HG03432 (cell line): ENCODE data around the gene IMPDH2.

Source experiments
- ATAC-seq: cut with Tn5 transposase; IDR thresholded peaks from one replicate; pipeline ENCODE4 v1.9.1; 2021; ENCODE audit warnings: mild to moderate bottlenecking, moderate library complexity; ENCODE audit not compliant: unreplicated experiment

Gene IMPDH2

GRCh38 chr3:49007068-49007770 is 22.0 kb downstream of the IMPDH2 start, which contains the start of gene WDR6:
TSS of gene WDR6 (plus strand) at chr3:49007391. CDS start at chr3:49007432, 41 bp downstream.
- peak; percentile 92 for ATAC-seq

GRCh38 chr3:49006408-49007067 is 22.7 kb downstream of the IMPDH2 start:
- ATAC-seq: peak; percentile 1

GRCh38 chr3:49005998-49006397 is 23.2 kb downstream of the IMPDH2 start:
- no peak for ATAC-seq

GRCh38 chr3:49005303-49005680 is 23.9 kb downstream of the IMPDH2 start:
- ATAC-seq: no peak

DNA sequence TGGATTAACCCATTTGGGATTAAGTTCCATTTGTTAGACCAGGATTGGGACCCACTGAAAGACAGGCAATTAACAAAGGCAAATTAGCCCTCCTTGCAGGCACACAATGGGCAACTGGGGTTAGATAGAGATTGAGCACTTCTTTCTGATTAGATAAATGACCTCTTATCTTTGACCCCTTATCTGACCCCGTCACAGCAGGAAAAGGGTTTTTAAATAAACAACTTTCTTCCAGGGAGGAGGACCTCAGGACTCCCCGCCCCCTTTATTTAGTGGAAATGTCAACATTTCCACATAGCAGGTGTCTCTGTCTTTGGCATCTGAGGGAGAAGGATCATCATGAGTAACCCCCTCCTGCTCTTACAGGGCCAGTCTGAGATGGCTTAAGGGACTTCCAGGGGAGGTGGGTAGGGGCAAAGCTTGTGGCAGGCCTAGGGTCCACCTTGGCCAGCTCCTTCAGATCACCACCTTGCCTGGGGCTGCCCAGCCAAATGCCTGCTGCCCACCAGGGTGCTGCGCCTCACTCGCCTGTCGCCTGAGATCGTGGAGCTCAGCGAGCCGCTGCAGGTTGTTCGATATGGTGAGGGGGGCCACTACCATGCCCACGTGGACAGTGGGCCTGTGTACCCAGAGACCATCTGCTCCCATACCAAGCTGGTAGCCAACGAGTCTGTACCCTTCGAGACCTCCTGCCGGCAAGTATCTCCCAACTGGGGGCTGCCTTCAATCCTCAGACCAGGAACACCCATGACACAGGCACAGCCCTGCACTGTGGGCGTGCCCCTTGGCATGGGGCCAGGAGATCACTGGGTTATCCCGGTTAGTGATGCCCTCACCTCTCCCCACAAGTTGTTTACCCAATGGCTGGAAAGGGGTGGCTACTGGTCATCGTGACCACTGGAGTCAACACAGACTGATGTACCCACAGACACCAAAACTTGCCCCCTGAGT is 24.6 kb downstream of the IMPDH2 start:
- ATAC-seq: no peak

GRCh38 chr3:49001155-49001554 is 28.0 kb downstream of the IMPDH2 start:
- ATAC-seq: no peak

GRCh38 chr3:48999085-48999858 is 29.9 kb downstream of the IMPDH2 start:
- no peak for ATAC-seq

GRCh38 chr3:48997714-48998637 is 31.2 kb downstream of the IMPDH2 start:
- ATAC-seq: no peak

DNA sequence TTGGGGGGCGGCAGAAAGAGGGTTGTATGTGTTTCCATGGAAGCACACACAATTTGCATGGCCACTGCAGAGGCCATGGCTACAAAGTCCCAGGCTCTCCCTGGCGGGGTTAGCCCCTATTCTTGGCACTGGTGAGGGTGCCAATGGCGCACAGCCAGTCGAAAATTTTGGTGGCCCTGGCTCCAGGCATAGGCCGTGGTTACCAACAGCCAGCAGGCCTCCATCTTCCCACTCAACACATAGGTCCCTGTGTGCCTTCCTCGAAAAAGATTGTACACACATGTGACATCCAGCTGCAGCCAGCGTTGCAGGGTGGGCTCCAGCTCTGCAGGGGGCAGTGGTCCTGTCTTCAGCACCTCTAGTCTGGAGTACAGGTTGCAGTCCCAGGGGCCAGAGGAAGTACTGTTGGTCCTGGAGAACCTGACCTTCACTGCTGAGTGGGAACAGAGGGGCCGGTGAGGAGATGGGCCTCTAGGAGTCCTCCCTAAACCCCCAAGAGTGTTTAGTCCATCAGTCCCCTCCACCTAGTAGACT is 32.0 kb downstream of the IMPDH2 start:
- no peak for ATAC-seq

GRCh38 chr3:48996640-48997039 is 32.6 kb downstream of the IMPDH2 start:
- ATAC-seq: no peak

DNA sequence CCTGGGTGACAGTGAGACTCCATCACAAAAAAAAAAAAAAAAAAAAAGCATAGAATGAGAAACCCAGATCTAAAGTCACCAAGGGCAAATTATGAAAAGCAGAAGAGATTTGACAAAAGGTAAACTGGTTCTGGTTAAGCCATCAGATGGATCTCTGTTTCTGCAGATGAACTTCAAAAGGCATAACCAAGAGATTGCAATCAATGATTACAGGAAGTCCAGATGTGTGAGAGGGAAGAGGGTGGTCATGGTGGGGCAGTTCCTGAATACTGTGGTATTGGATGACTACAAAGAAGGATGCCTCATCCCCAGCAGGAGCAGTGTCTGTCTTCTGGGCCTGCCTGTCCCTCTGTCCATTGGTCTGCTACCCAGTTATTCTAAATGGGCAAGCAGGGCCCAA is 35.4 kb downstream of the IMPDH2 start:
- no peak for ATAC-seq

DNA sequence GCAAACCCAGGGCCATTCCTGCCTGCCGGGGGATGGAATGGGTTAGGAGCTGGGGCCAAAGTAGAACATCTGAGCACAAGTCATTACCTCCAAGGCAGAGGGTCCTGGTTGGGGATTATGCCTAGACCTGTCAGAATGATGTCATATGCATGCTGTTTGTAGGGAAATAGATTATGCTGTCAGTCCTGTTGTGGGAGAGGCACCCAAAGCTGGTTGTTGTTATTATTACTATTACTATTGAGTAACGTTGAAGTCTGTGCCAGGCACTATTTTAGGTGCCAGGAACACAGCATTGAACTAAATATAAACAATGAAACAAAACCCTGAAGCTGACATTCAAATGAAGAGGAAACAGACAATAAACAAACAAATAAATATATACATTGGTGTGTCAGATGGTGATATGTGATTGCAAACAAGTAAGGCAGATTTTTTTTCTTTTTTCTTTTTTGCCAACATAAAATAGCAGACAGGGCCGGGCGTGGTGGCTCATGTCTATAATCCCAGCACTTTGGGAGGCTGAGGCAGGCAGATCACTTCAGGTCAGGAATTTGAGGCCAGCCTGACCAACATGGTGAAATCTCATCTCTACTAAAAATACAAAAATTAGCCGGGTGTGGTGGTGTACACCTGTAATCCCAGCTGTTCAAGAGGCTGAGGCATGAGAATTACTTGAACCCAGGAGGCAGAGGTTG is 37.2 kb downstream of the IMPDH2 start:
- no peak for ATAC-seq

- no peak for ATAC-seq
Observed at GRCh38 chr3:48990636-48991469, 38.3 kb downstream of the IMPDH2 start.

GRCh38 chr3:48989796-48990635 is 39.2 kb downstream of the IMPDH2 start, which contains the start of gene P4HTM:
TSS of gene P4HTM (plus strand) at chr3:48990241. CDS start at chr3:48990257, 16 bp downstream.
- ATAC-seq: peak; percentile 69

DNA sequence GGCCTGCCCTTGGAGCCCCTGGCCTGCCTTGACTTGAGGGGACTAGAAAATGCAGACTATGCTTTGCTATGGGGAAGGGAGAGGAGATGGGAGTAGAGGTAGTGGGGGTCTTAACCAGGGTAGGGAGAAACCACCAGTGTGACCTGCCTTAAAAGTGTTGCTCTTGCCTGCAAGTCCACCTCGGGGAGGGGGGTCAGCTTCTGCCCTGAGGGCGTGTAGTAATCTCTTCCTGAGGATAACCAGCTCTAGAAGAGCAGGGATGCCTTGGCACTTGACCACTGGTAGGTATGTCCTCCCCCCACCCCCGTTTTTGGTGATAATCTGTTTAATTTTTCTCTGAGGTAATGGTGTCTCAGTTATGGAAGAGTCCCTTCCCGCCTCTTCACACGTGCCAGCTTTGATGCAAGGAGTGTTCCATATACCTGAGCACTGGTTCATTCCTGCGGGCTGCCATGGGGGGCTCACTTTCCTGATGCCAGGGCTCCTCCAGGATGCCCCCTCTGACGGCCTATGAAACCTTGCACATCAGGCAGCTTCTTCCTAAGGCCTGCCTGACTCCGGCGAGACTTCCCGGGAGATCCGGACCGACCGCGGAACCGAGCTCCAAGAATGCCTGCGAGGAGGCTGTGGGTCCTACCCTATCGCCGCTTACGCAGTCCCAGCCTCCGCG is 39.9 kb downstream of the IMPDH2 start:
- ATAC-seq: no peak

GRCh38 chr3:48985831-48986376 is 43.3 kb downstream of the IMPDH2 start:
- no peak for ATAC-seq
